VCaP (cell line): ENCODE measurements around the gene MET.
"Not testable (repeated sequence)": the region's sequence is repeated elsewhere in the genome, so short reads cannot be mapped to it uniquely, and the experiment has no call there.

ENCODE experiments used
- H3K27ac ChIP-seq: fragments of 450-650 bp; 2 replicates; pipeline ENCODE4 v1.5.1; 2017
- CTCF ChIP-seq: fragments of 450-650 bp; conservative IDR thresholded peaks from 2 replicates; pipeline ENCODE4 v1.5.1; 2017; ENCODE audit warnings: mild to moderate bottlenecking, moderate library complexity

MET gene

GRCh38 chr7:116809636-116810266 is 137.8 kb downstream of the MET start:
- peak overlapping the region; percentile 67 for H3K27ac ChIP-seq

GRCh38 chr7:116810267-116811116 is 138.5 kb downstream of the MET start:
- H3K27ac ChIP-seq: peak overlapping the region; percentile 67

More at GRCh38 chr7:116809636-116810266, 137.8 kb downstream of the MET start:
- TF ChIP-seq CTCF: peak; percentile 79

GRCh38 chr7:116811768-116812167 is 139.8 kb downstream of the MET start:
- no peak for TF ChIP-seq CTCF
- peak overlapping the region; percentile 67 for H3K27ac ChIP-seq

More at GRCh38 chr7:116810267-116811116, 138.5 kb downstream of the MET start:
- no peak for TF ChIP-seq CTCF

- no peak for TF ChIP-seq CTCF
- peak overlapping the region; percentile 67; the same call in 1 of the 2 replicates for H3K27ac ChIP-seq
Measured at GRCh38 chr7:116812860-116813259, 140.9 kb downstream of the MET start.

- H3K27ac ChIP-seq: not testable (repeated sequence)
Measured at GRCh38 chr7:116813371-116813770, 141.4 kb downstream of the MET start.

GRCh38 chr7:116815041-116815440 is 143.0 kb downstream of the MET start:
- H3K27ac ChIP-seq: no peak overlapping the region

GRCh38 chr7:116820149-116820548 is 148.2 kb downstream of the MET start:
- TF ChIP-seq CTCF: no peak

More at GRCh38 chr7:116815041-116815440, 143.0 kb downstream of the MET start:
- TF ChIP-seq CTCF: no peak

GRCh38 chr7:116821647-116822046 is 149.7 kb downstream of the MET start:
- not testable (repeated sequence) for H3K27ac ChIP-seq

More at GRCh38 chr7:116820149-116820548, 148.2 kb downstream of the MET start:
- H3K27ac ChIP-seq: no peak overlapping the region
